LNCaP clone FGC (cell line): ENCODE measurements around the gene PDE9A.

ENCODE experiments used
- DNase-seq: peaks from one replicate; pipeline ENCODE4 v3.0.0-alpha.2; 2011; ENCODE audit warnings: low read depth
- H3K4me3 ChIP-seq: 2 replicates; pipeline ENCODE4 v1.5.1; 2011; ENCODE audit warnings: mild to moderate bottlenecking, low read depth, low read length, control low read depth
- CTCF ChIP-seq: IDR thresholded peaks from 2 replicates; pipeline ENCODE4 v1.5.1; 2012; ENCODE audit warnings: mild to moderate bottlenecking; ENCODE audit not compliant: control insufficient read depth, insufficient read depth; ENCODE audit errors: extremely low read depth

The PDE9A gene

GRCh38 chr21:42679319-42680057 is 26.1 kb downstream of the PDE9A start:
- no peak for DNase-seq
- TF ChIP-seq CTCF = no peak
- H3K4me3 ChIP-seq = no peak overlapping the region

GRCh38 chr21:42680058-42680330 is 26.6 kb downstream of the PDE9A start:
- H3K4me3 ChIP-seq = no peak overlapping the region
- no peak for TF ChIP-seq CTCF
- DNase-seq = no peak

- TF ChIP-seq CTCF = no peak
- H3K4me3 ChIP-seq = no peak overlapping the region
- no peak for DNase-seq
Measured at GRCh38 chr21:42680429-42680828, 27.0 kb downstream of the PDE9A start.

- TF ChIP-seq CTCF = no peak
- DNase-seq = no peak
- H3K4me3 ChIP-seq = no peak overlapping the region
Measured at GRCh38 chr21:42681296-42682206, 28.1 kb downstream of the PDE9A start.

- TF ChIP-seq CTCF = no peak
- DNase-seq = no peak
- no peak overlapping the region for H3K4me3 ChIP-seq
Measured at GRCh38 chr21:42682661-42683210, 29.3 kb downstream of the PDE9A start.

GRCh38 chr21:42683371-42684108 is 30.1 kb downstream of the PDE9A start:
- no peak for DNase-seq
- no peak for TF ChIP-seq CTCF
- H3K4me3 ChIP-seq = no peak overlapping the region
